Right forelimb (tissue), 1 donor: Measurements from ENCODE around the gene RASL12.
"Not testable (repeated sequence)": the region's sequence is repeated elsewhere in the genome, so short reads cannot be mapped to it uniquely, and the experiment has no call there.

Experiments
- DNase-seq: peaks from one replicate; pipeline ENCODE4 v3.0.0-alpha.2; 2018

The RASL12 gene

DNA sequence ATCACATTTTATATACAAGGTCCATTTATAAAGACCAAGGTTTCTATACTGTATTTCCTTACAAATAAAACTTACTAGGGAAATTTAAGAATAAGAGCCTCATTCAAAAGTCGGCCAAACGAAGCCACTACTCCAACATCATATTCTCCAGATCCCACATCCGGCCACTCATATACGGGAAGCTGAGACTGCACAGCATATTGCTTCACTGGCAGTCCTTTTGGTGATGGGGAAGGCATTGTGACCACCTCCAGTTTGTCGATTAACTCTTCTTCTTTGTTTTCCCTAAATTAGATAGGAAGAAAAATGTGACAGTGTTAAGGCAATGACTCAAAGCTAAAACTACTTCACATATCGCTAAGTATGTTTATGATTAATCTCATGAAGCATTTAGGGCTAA lies 41.0 kb downstream of the RASL12 start:
- no peak for DNase-seq

DNA sequence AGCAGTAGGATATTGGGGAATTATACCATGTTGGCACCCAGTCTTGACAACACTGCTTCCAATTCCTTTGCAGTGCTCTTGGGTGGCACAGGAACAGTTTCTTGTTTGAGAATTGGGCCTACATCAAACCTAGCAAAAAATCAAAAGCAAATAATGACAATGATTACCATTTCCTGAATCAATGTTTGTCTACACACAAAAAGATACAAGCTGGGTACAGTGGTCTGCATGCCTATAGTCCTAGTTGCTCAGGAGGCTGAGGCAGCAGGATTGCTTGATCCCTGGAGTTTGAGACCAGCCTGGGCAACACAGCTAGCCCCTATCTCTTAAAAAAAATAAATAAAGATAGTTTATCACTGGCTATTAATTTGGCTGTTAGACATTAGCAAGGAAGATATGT lies 46.3 kb downstream of the RASL12 start:
- DNase-seq, result no peak

DNA sequence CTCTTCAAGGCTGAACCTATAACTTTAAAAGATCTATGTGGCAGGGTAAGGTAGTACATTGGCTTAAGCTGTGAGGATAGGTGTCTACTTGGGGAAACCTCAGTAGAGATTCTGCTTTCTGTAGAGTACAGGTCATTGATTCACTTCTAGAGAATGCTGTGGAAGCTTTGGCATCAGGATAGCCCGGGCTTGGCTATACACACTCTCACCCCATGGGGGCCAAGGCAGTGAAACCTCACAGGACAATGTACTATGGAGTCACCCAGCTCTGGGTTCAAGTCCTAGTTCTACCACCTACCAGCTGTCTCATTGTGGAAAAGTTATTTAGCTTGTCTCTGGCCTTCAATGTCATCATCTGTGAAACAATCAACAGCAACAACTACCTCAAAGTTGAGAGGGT lies 47.4 kb downstream of the RASL12 start:
- no peak for DNase-seq

DNA sequence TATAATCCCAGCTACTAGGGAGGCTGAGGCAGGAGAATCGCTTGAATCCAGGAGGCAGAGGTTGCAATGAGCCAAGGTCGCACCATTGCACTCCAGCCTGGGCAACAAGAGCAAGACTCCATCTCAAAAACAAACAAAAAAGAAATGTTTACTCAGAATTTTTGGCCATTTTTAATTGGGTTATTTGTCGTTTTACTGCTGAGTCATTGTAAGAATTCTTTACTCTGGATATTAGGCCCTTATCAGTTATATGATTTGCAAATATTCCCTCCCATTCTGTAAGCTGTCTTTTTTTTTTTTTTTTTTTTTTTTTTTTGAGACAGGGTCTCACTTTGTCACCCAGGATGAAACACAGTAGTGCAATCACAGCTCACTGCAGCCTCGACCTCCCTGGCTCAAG lies 56.6 kb downstream of the RASL12 start:
- DNase-seq, result not testable (repeated sequence)

DNA sequence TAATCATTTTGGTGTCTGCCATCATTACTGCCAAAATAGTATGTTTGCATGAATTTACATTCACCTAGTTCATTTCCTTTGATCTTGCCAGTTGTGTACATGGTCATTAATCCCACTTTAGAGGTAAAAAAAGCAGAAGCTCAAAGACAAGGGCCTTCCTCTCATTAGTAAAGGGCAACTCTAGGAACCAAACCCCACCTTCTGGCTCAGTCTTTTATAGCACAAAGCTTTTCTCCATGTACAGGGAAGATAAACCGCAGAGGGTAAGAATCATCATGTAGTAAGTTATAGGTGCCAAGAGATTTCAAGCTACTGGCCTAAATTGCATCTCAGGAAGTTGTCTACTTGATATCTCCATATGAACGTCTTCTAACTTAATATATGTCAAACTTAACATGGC lies 58.8 kb downstream of the RASL12 start:
- no peak for DNase-seq

DNA sequence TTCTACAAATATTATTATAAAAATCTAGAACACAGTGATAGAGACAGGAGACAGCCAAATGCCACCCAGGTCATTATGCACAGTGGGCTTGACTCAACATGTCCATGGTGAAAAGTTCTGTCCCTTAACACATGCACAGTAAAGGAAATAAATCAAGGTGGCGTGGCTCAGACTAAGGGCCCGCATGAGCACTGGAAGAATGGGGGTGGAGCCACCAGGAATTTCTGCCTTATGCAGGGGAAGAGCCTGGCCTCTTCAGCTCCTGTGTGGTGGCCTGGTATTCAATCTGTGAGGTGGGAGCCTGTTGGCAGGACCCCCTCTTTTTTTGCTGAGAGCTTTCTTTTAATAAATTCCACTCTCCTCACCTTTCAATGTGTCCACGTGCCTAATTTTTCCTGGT lies 60.9 kb downstream of the RASL12 start:
- DNase-seq, result no peak

DNA sequence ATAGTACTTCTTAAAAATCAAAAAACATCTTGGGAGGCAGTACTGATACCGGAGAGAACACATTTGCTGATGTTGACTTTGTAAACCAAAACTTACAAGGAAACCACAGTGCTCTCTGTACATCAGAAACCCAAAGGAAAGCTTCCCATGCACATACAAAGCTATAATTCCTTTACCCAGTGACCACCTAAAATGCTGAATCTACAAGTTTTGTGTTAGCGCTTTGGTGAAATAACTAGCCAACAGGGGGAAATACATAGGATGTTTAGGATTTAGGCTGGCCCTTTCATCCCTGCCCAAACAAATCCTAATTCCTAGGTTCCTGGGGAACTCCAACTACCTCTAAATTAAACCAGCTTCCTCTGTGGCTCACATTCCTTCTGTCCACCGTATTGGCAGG lies 62.8 kb downstream of the RASL12 start:
- DNase-seq, result no peak
